ENCODE data around the gene KIT. TPM values are rescaled to one million over a fixed set of nuclear protein-coding genes. Genes with fewer than 3 reads are reported as not detected.

KIT gene
- total RNA-seq, 1 donor from 2014 or later, result 14.5 TPM

DNA sequence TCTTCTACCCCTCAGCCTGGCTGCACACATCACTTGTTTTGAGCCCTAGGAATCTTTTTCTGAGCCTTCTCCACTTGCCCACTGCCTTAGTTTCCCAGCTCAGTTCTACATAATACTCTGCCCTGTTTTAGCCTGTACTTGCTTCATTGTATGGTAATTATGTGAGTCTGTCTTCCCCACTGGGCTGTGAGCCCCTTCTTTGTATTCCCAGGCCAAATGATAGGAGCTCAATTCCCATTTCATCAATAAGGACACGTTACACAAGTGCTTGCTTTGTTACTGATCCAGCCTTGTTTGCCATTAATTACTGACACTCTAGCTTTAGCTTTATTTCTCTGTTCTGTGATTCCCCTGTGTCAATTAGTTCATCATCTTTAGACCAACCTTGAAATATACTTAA is 28.1 kb downstream of the KIT start:
- Mint-ChIP-seq H3K4me3 (no peak overlapping the region), H3K27ac (ENCODE audit: unreplicated experiment) (no peak overlapping the region), H3K36me3 (ENCODE audit: low read depth) (no peaks in the 10 kb centered on the region), H3K9me3 (no peaks in the 10 kb centered on the region), H3K4me1 (peaks cover 15% of the 10 kb centered on the region), H3K27me3 (ENCODE audit: low read depth) (no peaks in the 10 kb centered on the region)
- DNase-seq (ENCODE audit: low read depth, low spot score), result no peak
- TF ChIP-seq, protein P1, sequence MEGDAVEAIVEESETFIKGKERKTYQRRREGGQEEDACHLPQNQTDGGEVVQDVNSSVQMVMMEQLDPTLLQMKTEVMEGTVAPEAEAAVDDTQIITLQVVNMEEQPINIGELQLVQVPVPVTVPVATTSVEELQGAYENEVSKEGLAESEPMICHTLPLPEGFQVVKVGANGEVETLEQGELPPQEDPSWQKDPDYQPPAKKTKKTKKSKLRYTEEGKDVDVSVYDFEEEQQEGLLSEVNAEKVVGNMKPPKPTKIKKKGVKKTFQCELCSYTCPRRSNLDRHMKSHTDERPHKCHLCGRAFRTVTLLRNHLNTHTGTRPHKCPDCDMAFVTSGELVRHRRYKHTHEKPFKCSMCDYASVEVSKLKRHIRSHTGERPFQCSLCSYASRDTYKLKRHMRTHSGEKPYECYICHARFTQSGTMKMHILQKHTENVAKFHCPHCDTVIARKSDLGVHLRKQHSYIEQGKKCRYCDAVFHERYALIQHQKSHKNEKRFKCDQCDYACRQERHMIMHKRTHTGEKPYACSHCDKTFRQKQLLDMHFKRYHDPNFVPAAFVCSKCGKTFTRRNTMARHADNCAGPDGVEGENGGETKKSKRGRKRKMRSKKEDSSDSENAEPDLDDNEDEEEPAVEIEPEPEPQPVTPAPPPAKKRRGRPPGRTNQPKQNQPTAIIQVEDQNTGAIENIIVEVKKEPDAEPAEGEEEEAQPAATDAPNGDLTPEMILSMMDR (conservative IDR thresholded peaks at IDR 0.05), result no peak

DNA sequence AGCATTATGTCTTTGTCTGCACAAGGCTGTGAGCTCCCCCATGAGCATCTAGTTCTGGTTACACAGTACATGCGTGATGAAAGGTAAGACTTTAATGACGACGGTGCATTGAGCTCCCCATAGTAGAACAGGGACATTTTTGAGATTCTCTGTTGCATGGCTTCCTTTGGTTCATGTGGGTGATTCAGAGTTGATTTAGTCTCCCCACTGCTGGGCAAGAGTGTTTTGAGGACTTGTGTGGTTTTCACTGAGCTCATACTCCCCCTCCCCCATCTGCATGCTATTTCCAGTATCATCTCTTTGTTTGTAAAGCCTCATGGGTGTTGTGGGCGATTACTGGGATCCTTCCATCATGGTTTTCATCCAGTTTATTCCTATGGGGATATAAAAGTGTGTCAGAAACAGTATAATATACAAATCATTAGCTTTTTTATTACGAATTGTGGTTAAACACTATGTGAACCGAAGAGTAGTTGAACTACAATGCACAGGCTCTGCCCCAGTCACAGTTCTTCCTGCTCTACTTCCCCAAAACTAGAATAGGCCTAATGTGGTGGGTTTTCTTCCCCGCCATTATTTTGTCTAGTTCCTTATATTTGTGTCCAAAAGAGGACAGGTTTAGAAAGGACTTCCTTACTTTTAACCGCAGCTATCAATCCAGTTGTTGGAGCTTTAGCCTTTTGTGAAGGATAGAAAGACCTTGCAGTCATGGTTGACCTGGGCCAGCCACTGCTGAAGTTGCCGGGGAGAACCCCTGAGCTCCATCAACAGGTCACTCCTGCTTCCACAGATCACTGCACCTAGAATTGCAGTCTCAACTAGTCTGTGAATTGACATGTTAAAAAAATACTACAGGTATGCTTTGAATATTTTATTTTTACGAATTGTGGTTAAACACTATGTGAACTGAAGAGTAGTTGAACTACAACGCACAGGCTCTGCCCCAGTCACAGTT is 30.4 kb downstream of the KIT start:
- Mint-ChIP-seq H3K4me3 (no peak overlapping the region), H3K27ac (ENCODE audit: unreplicated experiment) (no peak overlapping the region), H3K9me3 (no peaks in the 10 kb centered on the region), H3K4me1 (peaks cover 7% of the 10 kb centered on the region), H3K27me3 (ENCODE audit: low read depth) (no peaks in the 10 kb centered on the region), H3K36me3 (ENCODE audit: low read depth) (no peaks in the 10 kb centered on the region)
- TF ChIP-seq, protein P1 (conservative IDR thresholded peaks at IDR 0.05), result no peak
- DNase-seq (ENCODE audit: low read depth, low spot score), result no peak

DNA sequence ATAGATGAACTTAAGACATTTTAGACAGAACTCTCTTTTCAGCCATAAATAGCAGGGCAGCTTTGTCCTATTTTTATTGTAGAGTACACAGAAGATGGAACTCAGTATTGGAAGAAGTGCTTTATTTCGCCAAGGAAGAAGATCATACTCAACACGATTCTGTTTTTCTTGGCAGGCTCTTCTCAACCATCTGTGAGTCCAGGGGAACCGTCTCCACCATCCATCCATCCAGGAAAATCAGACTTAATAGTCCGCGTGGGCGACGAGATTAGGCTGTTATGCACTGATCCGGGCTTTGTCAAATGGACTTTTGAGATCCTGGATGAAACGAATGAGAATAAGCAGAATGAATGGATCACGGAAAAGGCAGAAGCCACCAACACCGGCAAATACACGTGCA is 37.6 kb downstream of the KIT start:
- DNase-seq (ENCODE audit: low read depth, low spot score), result no peak
- H3K4me3 Mint-ChIP-seq, result no peak overlapping the region
- H3K9me3 Mint-ChIP-seq, result no peaks in the 10 kb centered on the region
- H3K27me3 Mint-ChIP-seq (ENCODE audit: low read depth), result no peaks in the 10 kb centered on the region
- TF ChIP-seq, protein P1 (conservative IDR thresholded peaks at IDR 0.05), result no peak
- peaks cover 18% of the 10 kb centered on the region for H3K36me3 Mint-ChIP-seq (ENCODE audit: low read depth)
- no peak overlapping the region for H3K27ac Mint-ChIP-seq (ENCODE audit: unreplicated experiment)
- H3K4me1 Mint-ChIP-seq, result peaks cover 4% of the 10 kb centered on the region

DNA sequence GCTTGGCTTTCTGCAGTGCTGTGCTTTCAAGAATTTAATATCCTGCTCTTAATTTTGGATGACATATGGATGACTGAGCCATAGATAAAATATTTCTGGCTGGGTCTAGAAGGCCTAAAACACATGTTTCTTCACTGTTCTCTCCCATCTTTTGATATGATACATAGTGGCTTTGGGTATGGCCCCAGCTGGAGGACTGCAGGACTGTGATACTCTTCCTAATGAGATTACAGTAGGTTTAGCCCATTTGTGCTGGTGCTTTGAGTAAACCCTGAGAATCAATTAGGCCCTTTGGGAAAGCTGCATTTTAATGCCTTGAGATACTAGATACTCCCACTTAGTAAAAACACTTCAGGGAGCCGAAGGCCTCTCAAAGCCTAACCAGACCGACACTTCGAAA is 38.0 kb downstream of the KIT start:
- H3K27me3 Mint-ChIP-seq (ENCODE audit: low read depth), result no peaks in the 10 kb centered on the region

DNA sequence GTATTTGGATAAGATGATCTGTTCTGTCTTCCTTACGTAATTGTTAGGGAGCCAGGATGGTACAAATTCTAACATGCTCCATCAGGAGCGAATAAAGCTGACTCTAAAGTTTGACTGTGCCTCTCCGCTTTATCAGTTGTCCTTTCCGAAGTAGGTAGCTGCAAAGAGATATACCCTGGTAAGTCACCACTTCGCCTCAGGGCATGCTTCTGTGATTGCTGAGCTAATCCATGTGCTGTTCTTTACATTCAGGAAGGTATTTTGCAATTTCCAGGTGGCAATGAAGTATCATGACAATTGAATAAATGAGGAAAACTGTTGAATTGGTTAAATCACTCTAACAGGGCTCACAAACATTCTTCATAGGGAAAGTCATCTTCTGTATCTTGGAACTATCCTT is 38.9 kb downstream of the KIT start:
- TF ChIP-seq, protein P1 (conservative IDR thresholded peaks at IDR 0.05), result no peak
- H3K27ac Mint-ChIP-seq (ENCODE audit: unreplicated experiment), result no peak overlapping the region
- peaks cover 20% of the 10 kb centered on the region for H3K36me3 Mint-ChIP-seq (ENCODE audit: low read depth)
- peaks cover 4% of the 10 kb centered on the region for H3K4me1 Mint-ChIP-seq
- no peaks in the 10 kb centered on the region for H3K9me3 Mint-ChIP-seq
- no peaks in the 10 kb centered on the region for H3K27me3 Mint-ChIP-seq (ENCODE audit: low read depth)
- DNase-seq (ENCODE audit: low read depth, low spot score), result no peak
- H3K4me3 Mint-ChIP-seq, result no peak overlapping the region

More for the DNA sequence above, 38.0 kb downstream of the KIT start:
- H3K36me3 Mint-ChIP-seq (ENCODE audit: low read depth), result peaks cover 20% of the 10 kb centered on the region
- H3K4me1 Mint-ChIP-seq, result peaks cover 4% of the 10 kb centered on the region
- no peak overlapping the region for H3K4me3 Mint-ChIP-seq
- H3K27ac Mint-ChIP-seq (ENCODE audit: unreplicated experiment), result no peak overlapping the region
- no peak for DNase-seq (ENCODE audit: low read depth, low spot score)
- TF ChIP-seq, protein P1 (conservative IDR thresholded peaks at IDR 0.05), result no peak
- no peaks in the 10 kb centered on the region for H3K9me3 Mint-ChIP-seq

Data from neural crest cell (in vitro differentiated cells).